ELR (cell line): Measurements from ENCODE around the gene MPHOSPH9.

Experiments
- DNase-seq: peaks from one replicate; pipeline ENCODE4 v3.0.0-alpha.2; 2015; ENCODE audit warnings: low read depth

MPHOSPH9 gene

DNA sequence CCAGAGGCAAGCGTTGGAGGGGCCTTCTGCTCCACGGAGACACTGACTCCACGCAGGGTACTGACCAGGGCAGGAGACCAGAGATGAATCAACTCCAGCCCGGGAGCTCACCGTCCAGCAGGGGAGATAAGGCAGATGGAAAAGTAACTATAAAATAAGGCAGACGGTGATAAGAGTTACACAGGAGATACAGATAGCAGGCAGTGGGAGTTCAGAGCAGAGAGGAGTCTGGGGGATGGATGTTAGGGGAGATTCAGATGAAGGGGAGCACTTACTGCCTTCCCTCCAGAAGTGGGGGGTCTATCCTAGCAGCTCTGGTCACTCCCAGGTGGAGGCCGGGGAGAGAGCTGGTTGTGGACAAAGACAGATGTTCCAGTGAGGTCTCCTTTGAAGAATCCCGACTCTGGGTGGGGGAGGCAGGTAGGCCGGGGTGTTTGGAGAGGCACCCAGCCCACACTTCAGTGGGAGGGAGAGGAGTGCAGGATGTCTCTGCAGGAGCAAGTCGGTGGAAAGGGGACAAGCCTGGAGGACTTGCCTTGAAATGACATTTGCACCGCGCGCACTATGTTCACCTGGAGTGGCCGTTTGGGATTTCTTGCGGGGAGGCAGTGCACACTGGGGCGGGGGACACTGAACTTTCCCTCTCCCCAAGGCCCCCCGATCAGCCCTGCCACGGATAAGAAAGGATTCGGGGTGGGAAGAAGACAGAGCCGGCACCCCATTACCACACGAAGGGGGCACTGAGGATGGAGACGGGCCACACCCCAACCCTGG lies 83.3 kb downstream of the MPHOSPH9 start:
- DNase-seq, result no peak

DNA sequence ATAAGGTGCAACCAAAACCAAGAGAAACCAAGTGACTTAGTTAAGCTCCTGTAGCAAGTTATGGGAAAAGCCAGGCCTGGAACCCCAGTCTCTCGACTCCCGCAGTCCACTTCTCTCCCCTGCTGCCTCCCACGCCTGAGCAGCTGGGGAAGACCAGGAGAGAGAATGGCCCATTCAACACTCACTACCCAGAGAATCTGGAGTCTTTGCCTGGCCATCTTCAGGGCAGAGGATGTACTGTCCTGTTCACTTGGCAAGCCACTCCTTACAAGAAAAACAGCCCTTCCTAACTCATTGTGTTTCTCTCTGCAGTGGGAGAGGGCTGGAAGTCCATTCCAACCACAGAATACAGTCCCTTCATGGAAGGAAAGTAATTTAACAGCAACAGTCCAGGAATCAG lies 83.9 kb downstream of the MPHOSPH9 start:
- DNase-seq, result peak; percentile 15

GRCh38 chr12:123148655-123149054 lies 84.3 kb downstream of the MPHOSPH9 start:
- DNase-seq, result no peak

- no peak for DNase-seq
Measured at GRCh38 chr12:123148223-123148622, 84.7 kb downstream of the MPHOSPH9 start.

GRCh38 chr12:123145211-123145610 lies 87.7 kb downstream of the MPHOSPH9 start:
- DNase-seq, result no peak

- DNase-seq, result no peak
Measured at GRCh38 chr12:123143736-123144461, 89.0 kb downstream of the MPHOSPH9 start.

- peak; percentile 7 for DNase-seq
Measured at GRCh38 chr12:123142921-123143735, 89.8 kb downstream of the MPHOSPH9 start.

DNA sequence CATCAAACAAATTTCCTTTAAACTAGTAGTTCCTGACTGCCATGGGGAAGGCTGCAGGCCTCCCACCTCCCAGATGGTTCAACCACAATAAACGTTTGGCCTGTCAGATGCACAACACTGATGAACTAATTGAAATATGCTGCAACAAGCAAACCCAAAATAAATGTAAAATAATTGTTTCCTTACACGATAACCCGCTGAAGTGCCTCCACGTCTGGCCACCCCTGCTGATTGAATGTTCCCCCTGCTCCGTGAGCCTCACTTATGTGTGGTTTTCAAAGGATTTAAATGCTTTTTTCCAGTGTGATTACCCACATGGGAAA lies 90.5 kb downstream of the MPHOSPH9 start:
- no peak for DNase-seq

GRCh38 chr12:123141615-123142517 lies 91.1 kb downstream of the MPHOSPH9 start:
- peak; percentile 86 for DNase-seq

GRCh38 chr12:123140676-123141614 lies 92.0 kb downstream of the MPHOSPH9 start:
- DNase-seq, result no peak

GRCh38 chr12:123139926-123140675 lies 92.8 kb downstream of the MPHOSPH9 start:
- DNase-seq, result peak; percentile 86

DNA sequence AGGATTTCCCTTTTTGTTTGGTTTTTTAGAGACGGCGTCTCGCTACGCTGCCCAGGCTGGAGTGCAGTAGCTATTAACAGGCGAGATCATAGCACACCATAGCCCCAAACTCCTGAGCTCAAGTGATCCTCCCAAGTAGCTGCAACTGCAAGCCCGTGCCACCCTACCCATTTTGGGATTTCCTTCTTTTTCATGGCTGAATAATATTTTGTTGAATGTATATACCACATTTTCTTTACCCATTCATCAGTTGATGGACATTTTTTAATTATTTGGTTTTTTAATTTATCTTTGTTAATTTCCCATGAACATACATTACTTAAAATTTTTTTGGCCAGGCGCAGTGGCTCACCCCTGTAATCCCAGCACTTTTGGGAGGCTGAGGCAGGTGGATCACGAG lies 97.3 kb downstream of the MPHOSPH9 start:
- no peak for DNase-seq

- no peak for DNase-seq
Measured at GRCh38 chr12:123134826-123135225, 98.1 kb downstream of the MPHOSPH9 start.

GRCh38 chr12:123134271-123134671 lies 98.7 kb downstream of the MPHOSPH9 start:
- DNase-seq, result peak; percentile 76

DNA sequence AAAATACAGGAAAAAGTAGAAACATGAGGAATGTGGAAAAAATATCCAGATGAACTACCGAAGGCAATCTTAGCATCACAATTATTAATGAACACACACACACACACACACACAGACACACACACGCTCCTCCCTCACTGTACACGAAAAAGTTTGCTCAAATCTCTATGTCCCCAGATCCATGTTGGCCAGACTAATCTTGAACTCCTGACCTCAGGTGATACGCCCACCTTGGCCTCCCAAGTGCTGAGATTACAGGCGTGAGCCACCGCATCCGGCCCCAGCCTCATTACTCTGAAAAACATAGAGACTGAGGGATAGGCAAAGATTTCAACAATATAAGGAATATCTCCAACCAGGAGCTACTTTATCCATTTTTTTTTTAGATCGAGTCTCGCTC lies 99.2 kb downstream of the MPHOSPH9 start:
- no peak for DNase-seq

GRCh38 chr12:123132951-123133619 lies 99.9 kb downstream of the MPHOSPH9 start:
- DNase-seq, result no peak

- no peak for DNase-seq
Measured at GRCh38 chr12:123131879-123132402, 101.0 kb downstream of the MPHOSPH9 start.

DNA sequence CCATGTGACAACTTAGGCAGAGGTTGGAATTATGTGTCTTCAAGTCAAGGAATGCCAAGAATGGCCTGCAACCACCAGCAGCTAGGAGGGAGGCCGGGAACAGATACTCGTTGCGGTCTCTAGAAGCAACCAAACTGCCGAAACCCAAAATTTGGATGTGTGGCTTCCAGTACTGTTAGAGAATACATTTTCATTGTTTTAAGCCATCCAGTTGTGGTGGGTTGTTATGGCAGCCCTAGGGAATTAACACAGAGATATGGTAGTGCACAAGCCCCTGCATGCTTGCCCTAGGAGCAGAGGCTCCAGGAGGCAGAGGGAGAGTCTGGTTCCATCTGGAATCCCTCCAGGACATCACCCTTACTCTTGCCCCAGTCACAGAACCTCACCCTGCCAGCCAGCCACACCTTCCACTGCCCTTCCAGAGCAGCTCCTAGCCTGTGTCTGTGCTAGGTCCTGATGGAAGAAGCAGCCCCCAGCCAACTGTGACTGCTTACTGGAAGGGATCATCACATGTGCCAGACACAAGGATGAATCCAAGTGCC lies 101.6 kb downstream of the MPHOSPH9 start:
- no peak for DNase-seq

DNA sequence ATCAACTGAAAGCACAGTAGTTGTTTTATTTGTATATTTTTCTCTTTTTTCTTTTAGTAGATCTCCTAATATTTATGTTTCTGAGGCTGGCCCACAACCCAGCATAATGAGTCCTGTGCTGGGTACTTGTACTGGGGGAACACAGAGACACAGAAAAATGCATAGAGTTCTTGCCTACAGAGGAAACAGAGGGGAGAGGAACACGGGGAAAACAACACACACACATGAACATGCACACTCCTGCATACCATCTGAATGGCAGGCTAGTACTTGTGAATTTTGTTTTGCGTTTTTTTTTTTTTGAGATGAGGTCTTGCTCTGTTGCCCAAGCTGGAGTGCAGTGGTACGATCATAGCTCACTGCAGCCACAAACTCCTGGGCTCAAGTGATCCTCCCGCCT lies 103.3 kb downstream of the MPHOSPH9 start:
- no peak for DNase-seq
